OCI-LY3 (cell line): ENCODE data around the gene EHD3.

Source experiments
- CTCF ChIP-seq: fragments of 200-600, 300-600 bp; sonication (generic); IDR thresholded peaks from 2 replicates; pipeline ENCODE4 v1.5.1; 2014; ENCODE audit warnings: antibody characterized with exemption, low read length, low read depth
- EZH2phosphoT487 ChIP-seq: fragments of 200-600 bp; shearing (Covaris generic); IDR thresholded peaks from 2 replicates; pipeline ENCODE4 v1.6.1; 2018; ENCODE audit warnings: antibody characterized with exemption, mixed run types, low read depth

- TF ChIP-seq CTCF: no peak
- TF ChIP-seq EZH2phosphoT487: no peak
Observed at GRCh38 chr2:31247711-31248110, 13.8 kb downstream of the EHD3 start.
